Neural progenitor cell (in vitro differentiated cells): ENCODE measurements around the gene RAB20. TPM values are rescaled to one million over a fixed set of nuclear protein-coding genes. Genes with fewer than 3 reads are reported as not detected.

Experiments used
- DNase-seq: peaks from one replicate; pipeline ENCODE4 v3.0.0-alpha.2; 2016; ENCODE audit warnings: low spot score
- H2AFZ ChIP-seq: fragments of 200-600 bp; sonication (generic); replicated peaks from 2 replicates; pipeline ENCODE4 v1.6.1; 2016; ENCODE audit warnings: antibody characterized with exemption
- H3F3A ChIP-seq: fragments of 200-600 bp; sonication (generic); 2 replicates; pipeline ENCODE4 v1.6.1; 2016; ENCODE audit warnings: antibody characterized with exemption, low read depth
- H3K27ac ChIP-seq: fragments of 200-600 bp; sonication (generic); 2 replicates; pipeline ENCODE4 v1.5.1; 2016; ENCODE audit warnings: mild to moderate bottlenecking
- H3K27me3 ChIP-seq: fragments of 200-600 bp; sonication (generic); 2 replicates; pipeline ENCODE4 v1.6.1; 2016; ENCODE audit warnings: mild to moderate bottlenecking, moderate library complexity
- H3K36me3 ChIP-seq: fragments of 200-600 bp; sonication (generic); 2 replicates; pipeline ENCODE4 v1.5.1; 2016
- H3K4me1 ChIP-seq: fragments of 200-600 bp; sonication (generic); 2 replicates; pipeline ENCODE4 v1.6.1; 2016; ENCODE audit warnings: mixed run types
- H3K4me2 ChIP-seq: fragments of 200-600 bp; sonication (generic); 2 replicates; pipeline ENCODE4 v1.6.1; 2016
- H3K4me3 ChIP-seq: fragments of 200-600 bp; sonication (generic); 2 replicates; pipeline ENCODE4 v1.5.1; 2016
- H3K79me2 ChIP-seq: fragments of 200-600 bp; sonication (generic); 2 replicates; pipeline ENCODE4 v1.6.1; 2016; ENCODE audit warnings: low read depth
- H3K9ac ChIP-seq: fragments of 200-600 bp; sonication (generic); 2 replicates; pipeline ENCODE4 v1.6.1; 2016
- H3K9me3 ChIP-seq: fragments of 200-600 bp; sonication (generic); 2 replicates; pipeline ENCODE4 v1.5.1; 2016; ENCODE audit warnings: low read depth
- H4K20me1 ChIP-seq: fragments of 200-600 bp; sonication (generic); 2 replicates; pipeline ENCODE4 v1.6.1; 2016; ENCODE audit warnings: low read depth
- H3K27ac Mint-ChIP-seq: 3 replicates; pipeline ENCODE4 v1.8.0; 2021; ENCODE audit warnings: mixed read lengths
- H3K27me3 Mint-ChIP-seq: 2 replicates; pipeline ENCODE4 v1.8.0; 2022; ENCODE audit warnings: low read depth, mild to moderate bottlenecking, inconsistent platforms, moderate library complexity, mixed read lengths; ENCODE audit not compliant: insufficient read depth
- H3K36me3 Mint-ChIP-seq: 3 replicates; pipeline ENCODE4 v1.8.0; 2021; ENCODE audit warnings: mixed read lengths
- H3K4me1 Mint-ChIP-seq: 3 replicates; pipeline ENCODE4 v1.8.0; 2021; ENCODE audit warnings: mixed read lengths
- H3K4me3 Mint-ChIP-seq: 3 replicates; pipeline ENCODE4 v1.8.0; 2021; ENCODE audit warnings: mild to moderate bottlenecking, moderate library complexity, mixed read lengths
- H3K9me3 Mint-ChIP-seq: 3 replicates; pipeline ENCODE4 v1.8.0; 2020; ENCODE audit warnings: mixed read lengths
- EZH2 ChIP-seq: fragments of 200-600 bp; sonication (generic); IDR thresholded peaks from 2 replicates; pipeline ENCODE4 v1.6.1; 2017; ENCODE audit warnings: antibody characterized with exemption, mild to moderate bottlenecking, moderate library complexity
- EZH2phosphoT487 ChIP-seq: fragments of 200-600 bp; sonication (generic); IDR thresholded peaks from 2 replicates; pipeline ENCODE4 v1.6.1; 2017; ENCODE audit warnings: antibody characterized with exemption
- total RNA-seq: library from RNA; depleted of rRNA; stranded (reverse); fragments of >200 nt; gene quantifications from 2 replicates; pipeline ENCODE4 v1.2.3, GENCODE V29; 2015; ENCODE audit warnings: low replicate concordance
- TF ChIP-seq, protein P1 (sequence below): fragments of 200-600 bp; sonication (generic); IDR thresholded peaks from 2 replicates; pipeline ENCODE4 v1.5.1; 2017; ENCODE audit warnings: antibody characterized with exemption, mild to moderate bottlenecking

The RAB20 gene
- total RNA-seq, 1 donor from 2014 or later: 0.58 TPM

DNA sequence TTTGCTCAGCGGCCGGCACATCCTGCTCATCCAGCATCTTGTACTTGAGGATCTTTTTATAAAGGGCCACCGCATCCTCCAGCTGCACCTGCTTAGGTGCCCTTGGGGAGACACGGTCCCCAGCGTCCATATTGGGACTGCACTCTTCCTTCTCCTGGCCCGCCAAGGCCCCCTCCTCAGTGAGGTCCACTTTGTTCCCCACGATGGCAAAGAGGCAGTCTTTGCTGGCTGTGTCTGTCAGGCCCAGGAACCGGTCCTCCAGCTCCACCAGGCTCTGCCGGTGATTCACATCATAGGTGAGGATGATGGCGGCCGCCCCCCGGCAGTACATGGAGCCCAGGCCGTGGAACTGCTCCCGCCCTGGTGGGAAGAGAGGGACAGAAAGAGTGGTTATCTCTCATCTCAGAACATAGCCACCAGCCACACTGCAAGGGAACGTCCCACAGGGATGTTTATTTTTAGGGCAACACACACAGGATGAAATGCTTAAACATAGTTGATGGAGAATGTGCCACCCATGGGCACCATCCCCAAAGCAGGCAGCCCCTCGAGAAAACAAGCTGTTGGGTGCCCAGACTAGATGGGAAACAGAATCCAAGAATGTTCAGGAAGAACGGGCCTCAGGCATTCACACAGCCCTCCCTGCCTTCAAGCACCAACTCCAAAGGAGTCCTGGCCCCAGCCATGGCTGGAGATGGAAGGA is 37.5 kb downstream of the RAB20 start:
- Histone ChIP-seq H3K79me2 (no peaks in the 10 kb centered on the region), H3K4me3 (no peak overlapping the region), H4K20me1 (no peaks in the 10 kb centered on the region), H2AFZ (no peak overlapping the region), H3K9ac (no peak overlapping the region), H3K9me3 (no peaks in the 10 kb centered on the region), H3F3A (no peaks in the 10 kb centered on the region), H3K4me2 (no peak overlapping the region), H3K27ac (no peak overlapping the region), H3K27me3 (no peaks in the 10 kb centered on the region), H3K4me1 (no peaks in the 10 kb centered on the region), H3K36me3 (no peaks in the 10 kb centered on the region)
- no peak overlapping the region for H3K4me3 Mint-ChIP-seq
- H3K36me3 Mint-ChIP-seq: no peaks in the 10 kb centered on the region
- peaks cover 4% of the 10 kb centered on the region for H3K27me3 Mint-ChIP-seq
- H3K9me3 Mint-ChIP-seq: peaks cover 7% of the 10 kb centered on the region
- H3K27ac Mint-ChIP-seq: no peak overlapping the region
- no peak for DNase-seq
- H3K4me1 Mint-ChIP-seq: peaks cover 14% of the 10 kb centered on the region
- TF ChIP-seq, protein P1, sequence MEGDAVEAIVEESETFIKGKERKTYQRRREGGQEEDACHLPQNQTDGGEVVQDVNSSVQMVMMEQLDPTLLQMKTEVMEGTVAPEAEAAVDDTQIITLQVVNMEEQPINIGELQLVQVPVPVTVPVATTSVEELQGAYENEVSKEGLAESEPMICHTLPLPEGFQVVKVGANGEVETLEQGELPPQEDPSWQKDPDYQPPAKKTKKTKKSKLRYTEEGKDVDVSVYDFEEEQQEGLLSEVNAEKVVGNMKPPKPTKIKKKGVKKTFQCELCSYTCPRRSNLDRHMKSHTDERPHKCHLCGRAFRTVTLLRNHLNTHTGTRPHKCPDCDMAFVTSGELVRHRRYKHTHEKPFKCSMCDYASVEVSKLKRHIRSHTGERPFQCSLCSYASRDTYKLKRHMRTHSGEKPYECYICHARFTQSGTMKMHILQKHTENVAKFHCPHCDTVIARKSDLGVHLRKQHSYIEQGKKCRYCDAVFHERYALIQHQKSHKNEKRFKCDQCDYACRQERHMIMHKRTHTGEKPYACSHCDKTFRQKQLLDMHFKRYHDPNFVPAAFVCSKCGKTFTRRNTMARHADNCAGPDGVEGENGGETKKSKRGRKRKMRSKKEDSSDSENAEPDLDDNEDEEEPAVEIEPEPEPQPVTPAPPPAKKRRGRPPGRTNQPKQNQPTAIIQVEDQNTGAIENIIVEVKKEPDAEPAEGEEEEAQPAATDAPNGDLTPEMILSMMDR: no peak

DNA sequence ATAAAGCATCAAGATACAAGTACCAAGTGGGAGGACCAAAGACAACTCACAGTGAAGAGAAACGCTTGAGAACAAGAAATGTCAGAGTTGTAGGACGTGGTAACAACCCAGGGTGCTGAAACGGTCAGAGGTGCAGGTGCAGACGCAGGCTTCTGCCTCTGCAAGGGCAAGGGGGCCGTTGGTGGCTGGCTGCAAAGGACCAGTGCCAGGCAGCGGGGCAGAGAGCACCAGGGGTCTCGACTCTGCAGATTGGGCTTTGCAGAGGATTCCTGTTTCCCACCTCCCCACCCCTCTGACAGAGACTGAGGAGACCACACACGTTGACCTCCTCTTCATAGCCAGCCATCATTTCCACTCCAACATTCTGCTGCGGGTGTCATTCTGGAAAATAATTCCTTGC is 38.3 kb downstream of the RAB20 start:
- H3K9me3 ChIP-seq: no peaks in the 10 kb centered on the region
- Mint-ChIP-seq H3K27ac (peak overlapping the region; percentile 33), H3K9me3 (peaks cover 2% of the 10 kb centered on the region), H3K27me3 (peaks cover 4% of the 10 kb centered on the region), H3K4me1 (peaks cover 8% of the 10 kb centered on the region), H3K4me3 (no peak overlapping the region), H3K36me3 (no peaks in the 10 kb centered on the region)
- no peak overlapping the region for H3K27ac ChIP-seq
- H3K4me2 ChIP-seq: no peak overlapping the region
- no peaks in the 10 kb centered on the region for H3K4me1 ChIP-seq
- no peaks in the 10 kb centered on the region for H4K20me1 ChIP-seq
- DNase-seq: no peak
- H3K4me3 ChIP-seq: no peak overlapping the region
- no peaks in the 10 kb centered on the region for H3F3A ChIP-seq
- TF ChIP-seq EZH2phosphoT487: no peak
- TF ChIP-seq, protein P1: no peak
- TF ChIP-seq EZH2: no peak
- H3K36me3 ChIP-seq: no peaks in the 10 kb centered on the region
- no peak overlapping the region for H2AFZ ChIP-seq
- H3K27me3 ChIP-seq: no peaks in the 10 kb centered on the region
- H3K79me2 ChIP-seq: no peaks in the 10 kb centered on the region
- H3K9ac ChIP-seq: no peak overlapping the region

DNA sequence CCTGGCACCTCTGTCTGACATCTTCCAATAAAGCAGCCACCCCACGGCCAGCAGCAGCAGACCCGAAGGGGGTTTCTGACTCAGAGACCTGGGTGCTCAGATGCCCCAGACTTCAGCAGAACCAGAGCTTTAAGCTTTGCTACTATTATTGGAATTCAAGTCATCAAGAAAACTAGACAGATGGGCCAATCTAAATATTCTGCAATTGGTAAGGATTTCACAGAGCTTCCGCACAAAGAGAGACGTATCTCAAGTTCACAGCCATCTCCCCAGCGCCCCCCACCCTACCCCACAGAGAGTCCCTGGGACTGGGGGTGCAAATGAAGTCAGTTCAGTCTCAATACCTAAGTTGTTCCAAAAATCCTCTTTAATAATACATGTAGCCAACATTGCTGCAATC is 38.8 kb downstream of the RAB20 start:
- no peaks in the 10 kb centered on the region for H3F3A ChIP-seq
- no peaks in the 10 kb centered on the region for H3K4me1 ChIP-seq
- H3K27me3 ChIP-seq: no peaks in the 10 kb centered on the region
- no peak overlapping the region for H2AFZ ChIP-seq
- Mint-ChIP-seq H3K36me3 (no peaks in the 10 kb centered on the region), H3K4me3 (no peak overlapping the region), H3K4me1 (peaks cover 6% of the 10 kb centered on the region), H3K9me3 (peaks cover under 1% of the 10 kb centered on the region), H3K27me3 (peaks cover 4% of the 10 kb centered on the region), H3K27ac (peak overlapping the region; percentile 33)
- no peak overlapping the region for H3K4me3 ChIP-seq
- H3K9ac ChIP-seq: no peak overlapping the region
- no peaks in the 10 kb centered on the region for H3K36me3 ChIP-seq
- no peaks in the 10 kb centered on the region for H3K79me2 ChIP-seq
- TF ChIP-seq EZH2 (no peak), EZH2phosphoT487 (no peak)
- TF ChIP-seq, protein P1: no peak
- H4K20me1 ChIP-seq: no peaks in the 10 kb centered on the region
- H3K4me2 ChIP-seq: no peak overlapping the region
- no peak overlapping the region for H3K27ac ChIP-seq
- no peak for DNase-seq
- H3K9me3 ChIP-seq: no peaks in the 10 kb centered on the region
